HCT116 (cell line): ENCODE data around the gene TPK1. TPM values are rescaled to one million over a fixed set of nuclear protein-coding genes. Genes with fewer than 3 reads are reported as not detected.

Source experiments
- ATAC-seq: fragments of 200-7000 bp; cut with Tn5 transposase; 2 replicates; pipeline ENCODE4 v1.9.1; 2020; ENCODE audit warnings: mild to moderate bottlenecking, moderate library complexity
- BruUV-seq: library from RNA; stranded (reverse); fragments of 400-500 nt; replicated peaks from 2 replicates; lab custom pipeline; 2021; lab: Mats Ljungman, UMichigan
- CTCF ChIA-PET: fragments of 300-600 bp; sonication (Branson Sonifier 250); formaldehyde crosslinking; loops from one replicate; lab custom pipeline; 2021; ENCODE audit warnings: antibody characterized with exemption; lab: Charles Lee
- POLR2A ChIA-PET: fragments of 300-600, 350-600 bp; sonication (Branson Sonifier 250); formaldehyde crosslinking; loops from one replicate; lab custom pipeline; 2021; ENCODE audit warnings: antibody characterized with exemption; lab: Charles Lee
- RAD21 ChIA-PET, 2 experiments: fragments of 300-600 bp; sonication (Branson Sonifier 250); formaldehyde crosslinking; loops; one replicate each; lab custom pipeline; 2023; ENCODE audit warnings: low total read pairs in 2 of 2; ENCODE audit not compliant: uncharacterized antibody in 2 of 2, unreplicated experiment in 2 of 2, low non-redundant PET in 1 of 2; lab: Charles Lee
- DNase-seq: peaks from one replicate; pipeline ENCODE4 v3.0.0-alpha.2; 2010; ENCODE audit warnings: low read depth, low spot score
- H2AFZ ChIP-seq: fragments of 200-600 bp; shearing (Covaris generic), sonication (generic); 2 replicates; pipeline ENCODE4 v1.6.1; 2017; ENCODE audit warnings: low read depth, mixed run types, mixed read lengths, antibody characterized with exemption, low read length; ENCODE audit not compliant: poor library complexity, severe bottlenecking
- H3K27ac ChIP-seq: 2 replicates; pipeline ENCODE4 v1.5.1; 2012; ENCODE audit warnings: low read depth, low read length
- H3K27me3 ChIP-seq: fragments of 200-600 bp; sonication (generic); 2 replicates; pipeline ENCODE4 v1.6.1; 2016; ENCODE audit warnings: mixed run types, low read length, mixed read lengths; ENCODE audit not compliant: insufficient read depth
- H3K36me3 ChIP-seq, 2 experiments: fragments of 200-500 bp in 1 of 2; fragments of 200-600 bp in 1 of 2; sonication (Bioruptor generic) in 1 of 2; sonication (generic) in 1 of 2; 2 replicates each; pipeline versions ENCODE4 v1.5.1 to v1.6.1; 2014 to 2016; ENCODE audit warnings: low read length in 2 of 2, inconsistent platforms in 1 of 2, mixed read lengths in 1 of 2, mixed run types in 1 of 2; ENCODE audit not compliant: insufficient read depth in 2 of 2, control insufficient read depth in 1 of 2
- H3K4me1 ChIP-seq, 2 experiments: fragments of 200-600 bp in 1 of 2; sonication (generic) in 1 of 2; 2 replicates each; pipeline versions ENCODE4 v1.5.1 to v1.6.1; 2012 to 2017; ENCODE audit warnings: low read length in 2 of 2, inconsistent platforms in 1 of 2, mild to moderate bottlenecking in 1 of 2, mixed read lengths in 1 of 2, mixed run types in 1 of 2, moderate library complexity in 1 of 2; ENCODE audit not compliant: insufficient read depth in 2 of 2, control insufficient read depth in 1 of 2
- H3K4me2 ChIP-seq: fragments of 200-600 bp; sonication (generic); 2 replicates; pipeline ENCODE4 v1.6.1; 2017; ENCODE audit warnings: mixed run types, low read length, mixed read lengths
- H3K4me3 ChIP-seq, 2 experiments: fragments of 200-600 bp in 1 of 2; sonication (generic) in 1 of 2; replicated peaks in 1 of 2; 2 replicates each; pipeline ENCODE4 v1.5.1; 2011 to 2016; ENCODE audit warnings: low read length in 2 of 2, control low read depth in 1 of 2, low read depth in 1 of 2, mild to moderate bottlenecking in 1 of 2, mixed read lengths in 1 of 2, mixed run types in 1 of 2
- H3K79me2 ChIP-seq: fragments of 200-600 bp; sonication (generic); 2 replicates; pipeline ENCODE4 v1.6.1; 2017; ENCODE audit warnings: mild to moderate bottlenecking, mixed run types, low read length, moderate library complexity, mixed read lengths; ENCODE audit not compliant: insufficient read depth
- H3K9ac ChIP-seq: fragments of 200-600 bp; sonication (generic); 2 replicates; pipeline ENCODE4 v1.6.1; 2016; ENCODE audit warnings: low read length, mixed read lengths
- H3K9me2 ChIP-seq: fragments of 200-600 bp; sonication (generic), shearing (Covaris generic); 2 replicates; pipeline ENCODE4 v1.6.1; 2017; ENCODE audit warnings: mixed run types, mild to moderate bottlenecking, moderate library complexity; ENCODE audit not compliant: insufficient read depth
- H3K9me3 ChIP-seq, 2 experiments: fragments of 200-500 bp in 1 of 2; fragments of 200-600 bp in 1 of 2; sonication (Bioruptor generic) in 1 of 2; sonication (generic) in 1 of 2; 2 replicates each; pipeline ENCODE4 v1.6.1; 2014 to 2017; ENCODE audit warnings: low read length in 2 of 2, mixed read lengths in 2 of 2, inconsistent platforms in 1 of 2, low read depth in 1 of 2, mild to moderate bottlenecking in 1 of 2, mixed run types in 1 of 2, moderate library complexity in 1 of 2; ENCODE audit not compliant: control insufficient read depth in 1 of 2, insufficient read depth in 1 of 2
- H4K20me1 ChIP-seq: fragments of 200-600 bp; sonication (generic), shearing (Covaris generic); 2 replicates; pipeline ENCODE4 v1.6.1; 2017; ENCODE audit warnings: mixed run types, mild to moderate bottlenecking, moderate library complexity; ENCODE audit not compliant: insufficient read depth
- CBX3 ChIP-seq: IDR thresholded peaks from 2 replicates; pipeline ENCODE4 v1.6.1; 2012; ENCODE audit warnings: low read depth
- ELF1 ChIP-seq: IDR thresholded peaks from 2 replicates; pipeline ENCODE4 v1.6.1; 2012; ENCODE audit warnings: low read depth, borderline replicate concordance
- EZH2 ChIP-seq: fragments of 200-600 bp; sonication (generic); IDR thresholded peaks from 2 replicates; pipeline ENCODE4 v1.6.1; 2017; ENCODE audit warnings: antibody characterized with exemption, mixed run types
- EZH2phosphoT487 ChIP-seq: fragments of 200-600 bp; IDR thresholded peaks from 2 replicates; pipeline ENCODE4 v1.6.1; 2018; ENCODE audit warnings: antibody characterized with exemption, borderline replicate concordance
- FOSL1 ChIP-seq: IDR thresholded peaks from 2 replicates; pipeline ENCODE4 v1.6.1; 2012; ENCODE audit warnings: low read depth
- JUND ChIP-seq: IDR thresholded peaks from 2 replicates; pipeline ENCODE4 v1.6.1; 2012
- POLR2A ChIP-seq: IDR thresholded peaks from 2 replicates; pipeline ENCODE4 v1.7.0; 2011; ENCODE audit warnings: borderline replicate concordance; ENCODE audit not compliant: insufficient read depth, insufficient read length; ENCODE audit errors: extremely low read depth
- POLR2AphosphoS5 ChIP-seq: IDR thresholded peaks from 2 replicates; pipeline ENCODE4 v1.6.1; 2011; ENCODE audit warnings: mild to moderate bottlenecking, low read depth, low read length, moderate library complexity
- RAD21 ChIP-seq: IDR thresholded peaks from 2 replicates; pipeline ENCODE4 v1.6.1; 2012; ENCODE audit warnings: low read depth, mild to moderate bottlenecking
- SIN3A ChIP-seq: IDR thresholded peaks from 2 replicates; pipeline ENCODE4 v1.6.1; 2012; ENCODE audit warnings: low read depth
- SP1 ChIP-seq: IDR thresholded peaks from 2 replicates; pipeline ENCODE4 v1.6.1; 2012; ENCODE audit warnings: low read depth
- SRF ChIP-seq: IDR thresholded peaks from 2 replicates; pipeline ENCODE4 v1.6.1; 2012; ENCODE audit warnings: low read depth
- TCF7L2 ChIP-seq: IDR thresholded peaks from 2 replicates; pipeline ENCODE4 v1.7.0; 2011; ENCODE audit warnings: borderline replicate concordance, inconsistent platforms; ENCODE audit not compliant: insufficient read depth, insufficient read length; ENCODE audit errors: extremely low read depth
- ZFX ChIP-seq: fragments of 450-650 bp; IDR thresholded peaks from 2 replicates; pipeline ENCODE4 v1.6.1; 2017
- intact Hi-C: fragments of 100-400 bp; cut with micrococcal nuclease; formaldehyde crosslinking; loops from 2 replicates; pipeline ENCODE4 v1.10.0; 2022
- total RNA-seq: library from RNA; stranded (reverse); gene quantifications from one replicate; pipeline ENCODE4 v1.2.1, GENCODE V29; 2021; ENCODE audit not compliant: unreplicated experiment
- TF ChIP-seq, protein P1 (sequence below): IDR thresholded peaks from 2 replicates; pipeline ENCODE4 v1.6.1; 2012; ENCODE audit warnings: low read depth
- TF ChIP-seq, protein P2 (sequence below), 3 experiments: fragments of 200-600 bp in 1 of 3; sonication (generic) in 1 of 3; IDR thresholded peaks in 2 of 3; conservative IDR thresholded peaks in 1 of 3; 2 replicates each; pipeline ENCODE4 v1.5.1; 2012 to 2017; ENCODE audit warnings: low read depth in 2 of 3, low read length in 2 of 3, antibody characterized with exemption in 1 of 3, borderline replicate concordance in 1 of 3, control low read depth in 1 of 3, mild to moderate bottlenecking in 1 of 3, mixed read lengths in 1 of 3, mixed run types in 1 of 3, moderate library complexity in 1 of 3; ENCODE audit not compliant: insufficient read depth in 1 of 3

The TPK1 gene
- total RNA-seq, 1 experiment from 2014 or later, result 5.4 TPM

DNA sequence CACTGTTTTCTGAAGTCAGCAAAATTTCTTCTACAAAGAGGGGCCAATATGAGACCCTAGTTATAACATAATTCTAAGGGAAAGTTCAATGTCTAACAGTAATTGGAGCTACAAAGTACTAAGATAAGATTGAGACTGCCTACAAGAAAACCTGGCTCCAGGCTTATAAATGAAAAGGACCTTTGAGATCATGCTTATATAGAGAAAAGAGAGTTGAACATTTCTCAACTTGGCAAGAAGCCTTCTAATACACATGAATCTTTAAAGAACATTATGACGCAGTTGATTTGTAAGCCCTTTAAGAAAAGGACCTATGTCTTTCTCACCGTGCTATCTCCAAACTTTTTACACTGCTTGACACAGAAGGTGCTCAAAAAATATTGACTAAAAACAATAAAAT lies 87.9 kb downstream of the TPK1 start:
- H3K79me2 ChIP-seq, result no peaks in the 10 kb centered on the region
- POLR2A ChIA-PET, result no interaction called here
- ATAC-seq, result no peak
- TF ChIP-seq TCF7L2, result no peak
- TF ChIP-seq POLR2AphosphoS5, result no peak
- TF ChIP-seq FOSL1, result no peak
- TF ChIP-seq SIN3A, result no peak
- TF ChIP-seq SP1, result no peak
- TF ChIP-seq JUND, result no peak
- no peak for TF ChIP-seq ZFX
- no peak for TF ChIP-seq CBX3
- no peak for TF ChIP-seq SRF
- no peak for TF ChIP-seq EZH2
- CTCF ChIA-PET, result no interaction called here
- no peak overlapping the region for H3K27ac ChIP-seq
- no peaks in the 10 kb centered on the region for H3K27me3 ChIP-seq
- H3K9me3 ChIP-seq, result no peaks in the 10 kb centered on the region
- H2AFZ ChIP-seq, result no peak overlapping the region
- H3K9ac ChIP-seq, result no peak overlapping the region
- H3K4me1 ChIP-seq, result no peaks in the 10 kb centered on the region
- H3K9me2 ChIP-seq, result no peaks in the 10 kb centered on the region
- no peaks in the 10 kb centered on the region; the same call in 1 of the 2 replicates for H4K20me1 ChIP-seq
- no peak overlapping the region for H3K4me3 ChIP-seq
- intact Hi-C loops, result no loop called here
- no TSS peak for BruUV-seq
- H3K4me2 ChIP-seq, result no peak overlapping the region
- DNase-seq, result no peak
- RAD21 ChIA-PET, result no interaction called here
- no peaks in the 10 kb centered on the region for H3K36me3 ChIP-seq

DNA sequence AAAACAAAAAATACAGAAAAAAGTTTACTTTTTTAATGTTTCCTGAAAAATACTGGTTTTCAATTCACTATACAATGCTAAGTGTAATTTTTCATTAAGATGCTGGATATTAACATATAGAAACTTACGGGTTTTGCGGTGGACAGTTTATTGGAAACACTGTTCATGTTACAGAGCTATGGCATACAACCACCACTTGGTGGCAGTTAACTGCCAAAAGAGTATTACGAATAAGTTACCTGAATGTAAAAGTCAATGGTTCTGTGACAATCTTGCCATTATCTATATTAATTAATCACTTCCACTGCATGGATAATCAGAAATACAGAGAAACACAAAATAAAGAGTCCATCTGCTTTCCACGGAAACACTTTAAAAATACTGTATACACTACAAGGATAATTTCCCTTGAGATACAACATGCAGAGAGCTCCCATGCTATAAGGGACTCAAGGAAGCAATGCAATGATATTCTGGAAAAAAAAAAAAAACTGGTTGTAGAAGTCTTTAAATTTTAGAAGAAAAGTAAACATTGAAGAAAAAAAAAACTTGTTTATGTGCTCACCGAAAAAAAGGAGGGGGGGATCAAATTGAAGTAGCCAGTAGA lies 97.0 kb downstream of the TPK1 start:
- BruUV-seq, result no TSS peak
- intact Hi-C loops, result no loop called here
- POLR2A ChIA-PET, result no interaction called here

More for the DNA sequence above, 97.0 kb downstream of the TPK1 start:
- DNase-seq, result peak; percentile 18
- Histone ChIP-seq H3K27me3 (no peaks in the 10 kb centered on the region), H3K79me2 (no peaks in the 10 kb centered on the region), H3K9ac (no peak overlapping the region), H2AFZ (no peak overlapping the region), H3K9me2 (no peaks in the 10 kb centered on the region), H3K27ac (no peak overlapping the region), H3K4me3 (no peak overlapping the region), H3K4me1 (no peaks in the 10 kb centered on the region), H4K20me1 (no peaks in the 10 kb centered on the region), H3K36me3 (no peaks in the 10 kb centered on the region), H3K9me3 (no peaks in the 10 kb centered on the region), H3K4me2 (no peak overlapping the region)
- peak; percentile 79 for ATAC-seq
- TF ChIP-seq EZH2phosphoT487 (no peak), ELF1 (no peak), POLR2A (no peak), POLR2AphosphoS5 (no peak), RAD21 (peak; percentile 57; the same call in 1 of the 2 replicates), SRF (no peak)
- TF ChIP-seq, protein P1, sequence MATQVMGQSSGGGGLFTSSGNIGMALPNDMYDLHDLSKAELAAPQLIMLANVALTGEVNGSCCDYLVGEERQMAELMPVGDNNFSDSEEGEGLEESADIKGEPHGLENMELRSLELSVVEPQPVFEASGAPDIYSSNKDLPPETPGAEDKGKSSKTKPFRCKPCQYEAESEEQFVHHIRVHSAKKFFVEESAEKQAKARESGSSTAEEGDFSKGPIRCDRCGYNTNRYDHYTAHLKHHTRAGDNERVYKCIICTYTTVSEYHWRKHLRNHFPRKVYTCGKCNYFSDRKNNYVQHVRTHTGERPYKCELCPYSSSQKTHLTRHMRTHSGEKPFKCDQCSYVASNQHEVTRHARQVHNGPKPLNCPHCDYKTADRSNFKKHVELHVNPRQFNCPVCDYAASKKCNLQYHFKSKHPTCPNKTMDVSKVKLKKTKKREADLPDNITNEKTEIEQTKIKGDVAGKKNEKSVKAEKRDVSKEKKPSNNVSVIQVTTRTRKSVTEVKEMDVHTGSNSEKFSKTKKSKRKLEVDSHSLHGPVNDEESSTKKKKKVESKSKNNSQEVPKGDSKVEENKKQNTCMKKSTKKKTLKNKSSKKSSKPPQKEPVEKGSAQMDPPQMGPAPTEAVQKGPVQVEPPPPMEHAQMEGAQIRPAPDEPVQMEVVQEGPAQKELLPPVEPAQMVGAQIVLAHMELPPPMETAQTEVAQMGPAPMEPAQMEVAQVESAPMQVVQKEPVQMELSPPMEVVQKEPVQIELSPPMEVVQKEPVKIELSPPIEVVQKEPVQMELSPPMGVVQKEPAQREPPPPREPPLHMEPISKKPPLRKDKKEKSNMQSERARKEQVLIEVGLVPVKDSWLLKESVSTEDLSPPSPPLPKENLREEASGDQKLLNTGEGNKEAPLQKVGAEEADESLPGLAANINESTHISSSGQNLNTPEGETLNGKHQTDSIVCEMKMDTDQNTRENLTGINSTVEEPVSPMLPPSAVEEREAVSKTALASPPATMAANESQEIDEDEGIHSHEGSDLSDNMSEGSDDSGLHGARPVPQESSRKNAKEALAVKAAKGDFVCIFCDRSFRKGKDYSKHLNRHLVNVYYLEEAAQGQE, result no peak
- TF ChIP-seq, protein P2, sequence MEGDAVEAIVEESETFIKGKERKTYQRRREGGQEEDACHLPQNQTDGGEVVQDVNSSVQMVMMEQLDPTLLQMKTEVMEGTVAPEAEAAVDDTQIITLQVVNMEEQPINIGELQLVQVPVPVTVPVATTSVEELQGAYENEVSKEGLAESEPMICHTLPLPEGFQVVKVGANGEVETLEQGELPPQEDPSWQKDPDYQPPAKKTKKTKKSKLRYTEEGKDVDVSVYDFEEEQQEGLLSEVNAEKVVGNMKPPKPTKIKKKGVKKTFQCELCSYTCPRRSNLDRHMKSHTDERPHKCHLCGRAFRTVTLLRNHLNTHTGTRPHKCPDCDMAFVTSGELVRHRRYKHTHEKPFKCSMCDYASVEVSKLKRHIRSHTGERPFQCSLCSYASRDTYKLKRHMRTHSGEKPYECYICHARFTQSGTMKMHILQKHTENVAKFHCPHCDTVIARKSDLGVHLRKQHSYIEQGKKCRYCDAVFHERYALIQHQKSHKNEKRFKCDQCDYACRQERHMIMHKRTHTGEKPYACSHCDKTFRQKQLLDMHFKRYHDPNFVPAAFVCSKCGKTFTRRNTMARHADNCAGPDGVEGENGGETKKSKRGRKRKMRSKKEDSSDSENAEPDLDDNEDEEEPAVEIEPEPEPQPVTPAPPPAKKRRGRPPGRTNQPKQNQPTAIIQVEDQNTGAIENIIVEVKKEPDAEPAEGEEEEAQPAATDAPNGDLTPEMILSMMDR (IDR thresholded peaks at IDR 0.05 in 2 of 3, conservative IDR thresholded peaks at IDR 0.05 in 1 of 3; ENCODE audit: borderline replicate concordance in 1 of 3, insufficient read depth in 1 of 3, low read depth in 2 of 3, low read length in 2 of 3), result peak in 2 of 3 experiments; percentile 67 to 77; a peak in 4 of 6 replicates
- ChIA-PET RAD21 (no interaction called here), CTCF (interaction anchor here (0.6 to 1.7 kb wide), 5 partner anchors 9 to 68 kb away, joined by 3 to 8 read pairs (median 7); no protein-coding TSS in a partner anchor)
